Transverse colon (tissue), 4 donors: Measurements from ENCODE around the gene FOXO1.

Experiments
- CTCF ChIP-seq, 5 experiments: fragments of 200-600 bp in 3 of 5; fragments of 450-650 bp in 2 of 5; sonication (generic) in 3 of 5; IDR thresholded peaks; 1 replicate in 2 of 5; 2 replicates in 3 of 5; pipeline ENCODE4 v1.5.1; 2016 to 2017; ENCODE audit warnings: antibody characterized with exemption in 5 of 5, inconsistent platforms in 3 of 5, mild to moderate bottlenecking in 2 of 5, moderate library complexity in 1 of 5
- EP300 ChIP-seq: sonication (generic); formaldehyde crosslinking; IDR thresholded peaks from one replicate; pipeline ENCODE4 v1.6.1; 2017; ENCODE audit warnings: antibody characterized with exemption, low read depth
- POLR2A ChIP-seq: fragments of 450-650 bp; IDR thresholded peaks from one replicate; pipeline ENCODE4 v1.6.1; 2016; ENCODE audit warnings: antibody characterized with exemption, mild to moderate bottlenecking, moderate library complexity
- POLR2AphosphoS5 ChIP-seq, 3 donors: sonication (generic); formaldehyde crosslinking; IDR thresholded peaks; one replicate each; pipeline ENCODE4 v1.6.1; 2016; ENCODE audit warnings: antibody characterized with exemption in 3 of 3

- TF ChIP-seq CTCF (IDR thresholded peaks at IDR 0.05) (peak in 1 of 5 experiments; percentile 4), POLR2AphosphoS5 (IDR thresholded peaks at IDR 0.05) (no peak), POLR2A (no peak), EP300 (no peak)
These were observed 54.8 kb downstream of the FOXO1 start for GRCh38 chr13:40611635-40612034.
